Activated naive CD8-positive, alpha-beta T cell (primary cell): ENCODE measurements around the gene LRMDA.

ENCODE experiments used
- H3K27ac Mint-ChIP-seq: one replicate; pipeline ENCODE4 v1.8.0; 2021; ENCODE audit warnings: mixed read lengths
- H3K27me3 Mint-ChIP-seq: one replicate; pipeline ENCODE4 v1.8.0; 2021; ENCODE audit warnings: mixed read lengths
- H3K36me3 Mint-ChIP-seq: one replicate; pipeline ENCODE4 v1.8.0; 2021; ENCODE audit warnings: mixed read lengths
- H3K4me1 Mint-ChIP-seq: one replicate; pipeline ENCODE4 v1.8.0; 2021; ENCODE audit warnings: low read depth, mixed read lengths
- H3K4me3 Mint-ChIP-seq: one replicate; pipeline ENCODE4 v1.8.0; 2021; ENCODE audit warnings: mild to moderate bottlenecking, mixed read lengths
- H3K9me3 Mint-ChIP-seq: one replicate; pipeline ENCODE4 v1.8.0; 2021; ENCODE audit warnings: low read depth, mixed read lengths

LRMDA gene

DNA sequence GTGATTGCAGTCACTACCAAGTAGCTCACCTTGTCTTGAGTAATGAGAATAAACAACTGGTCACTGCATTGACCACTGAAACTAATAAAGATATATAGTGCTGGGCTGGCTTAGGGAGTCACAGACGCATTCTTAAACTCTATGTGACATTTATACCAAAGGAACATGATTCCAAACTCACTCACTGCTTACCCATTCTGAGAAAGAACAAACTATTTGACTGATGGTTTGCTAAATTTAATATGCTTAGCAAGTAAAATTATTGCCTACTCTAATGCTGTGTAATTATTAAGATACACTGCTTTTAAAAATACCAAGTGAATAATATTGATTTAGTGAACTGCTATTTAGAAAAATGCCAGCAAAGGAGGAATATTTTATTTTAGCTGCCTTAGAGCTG is 191.1 kb downstream of the LRMDA start:
- Mint-ChIP-seq H3K36me3 (no peaks in the 10 kb centered on the region), H3K27ac (no peak overlapping the region), H3K4me1 (no peaks in the 10 kb centered on the region), H3K9me3 (no peaks in the 10 kb centered on the region), H3K4me3 (no peak overlapping the region), H3K27me3 (no peaks in the 10 kb centered on the region)

DNA sequence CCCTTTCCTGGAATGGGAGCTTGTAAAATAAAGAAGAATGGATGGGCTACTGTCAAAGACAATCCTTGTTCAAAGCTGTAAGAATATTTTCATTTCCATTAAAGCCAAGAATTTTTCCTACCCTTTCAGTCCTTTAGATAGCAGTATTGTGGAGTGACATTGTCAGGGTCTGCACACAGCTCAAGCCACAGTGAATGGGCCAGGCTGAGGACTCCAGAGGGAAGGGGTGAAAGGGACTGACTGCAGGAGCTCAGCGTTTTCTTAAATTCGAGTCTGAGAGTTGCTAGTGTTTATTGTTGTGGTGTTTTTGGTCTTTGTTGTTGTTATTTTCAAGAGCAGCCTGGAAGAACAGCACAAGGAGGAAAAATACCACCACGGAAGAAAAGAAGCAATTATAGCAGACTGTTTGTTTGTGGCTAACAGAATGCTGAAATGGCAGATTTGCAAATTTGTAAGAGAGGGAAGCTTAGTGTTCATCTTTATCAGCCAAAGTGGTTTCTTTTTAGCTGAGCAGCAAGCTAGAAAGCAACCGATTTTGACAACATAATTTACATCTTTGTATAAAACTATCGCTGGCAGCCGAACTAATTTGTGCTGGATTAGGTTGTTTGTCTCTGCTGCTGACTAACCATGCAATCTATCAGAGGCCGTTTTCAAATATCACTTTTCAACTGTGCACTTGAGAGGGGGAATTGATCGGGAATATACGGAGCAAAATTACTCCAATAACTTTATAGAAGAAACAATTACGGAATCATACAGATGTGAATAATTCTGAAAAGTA is 192.1 kb downstream of the LRMDA start:
- H3K27ac Mint-ChIP-seq: no peak overlapping the region
- no peaks in the 10 kb centered on the region for H3K36me3 Mint-ChIP-seq
- no peaks in the 10 kb centered on the region for H3K27me3 Mint-ChIP-seq
- no peaks in the 10 kb centered on the region for H3K9me3 Mint-ChIP-seq
- no peaks in the 10 kb centered on the region for H3K4me1 Mint-ChIP-seq
- no peak overlapping the region for H3K4me3 Mint-ChIP-seq

DNA sequence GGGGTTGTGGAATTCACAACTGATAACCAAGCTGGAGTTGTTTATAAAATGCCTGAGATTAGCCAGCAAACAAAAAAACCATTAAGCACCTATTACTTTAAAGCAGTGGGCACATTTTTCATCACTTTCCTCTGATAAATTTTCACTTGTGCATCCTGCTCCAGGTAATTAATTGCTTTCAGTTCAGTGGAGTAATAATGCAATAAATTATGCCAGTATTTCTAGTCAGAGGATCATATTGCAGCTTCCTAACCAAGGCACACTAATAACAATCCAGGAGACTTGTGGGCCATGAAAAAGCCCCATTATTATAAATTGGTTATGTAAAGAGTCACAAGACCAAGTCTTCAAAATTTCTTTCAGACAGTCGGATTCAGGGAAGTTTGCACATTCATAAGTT is 193.2 kb downstream of the LRMDA start:
- Mint-ChIP-seq H3K27me3 (no peaks in the 10 kb centered on the region), H3K36me3 (no peaks in the 10 kb centered on the region)

DNA sequence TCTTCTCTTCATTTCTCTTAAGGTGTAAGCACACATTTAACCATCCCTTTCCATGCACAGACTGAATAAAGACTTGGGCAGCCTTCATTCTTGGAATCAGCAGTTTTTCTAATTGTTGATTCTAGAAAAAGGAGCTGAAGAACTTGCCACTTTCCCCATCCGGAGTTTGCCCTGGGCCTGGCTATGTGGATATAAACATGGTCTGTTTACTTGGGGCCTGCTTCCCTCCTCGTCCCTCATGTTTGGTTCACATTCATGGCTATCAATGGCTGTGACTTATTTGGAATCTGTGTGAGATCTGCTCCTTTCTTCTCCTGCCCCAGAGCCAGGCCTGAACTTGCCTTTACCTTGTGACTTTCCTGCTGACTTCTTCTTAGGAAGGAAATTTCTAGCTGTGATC is 199.3 kb downstream of the LRMDA start:
- H3K9me3 Mint-ChIP-seq: no peaks in the 10 kb centered on the region
- peaks cover 4% of the 10 kb centered on the region for H3K27me3 Mint-ChIP-seq
- no peaks in the 10 kb centered on the region for H3K4me1 Mint-ChIP-seq
- no peak overlapping the region for H3K4me3 Mint-ChIP-seq
- H3K27ac Mint-ChIP-seq: no peak overlapping the region
- no peaks in the 10 kb centered on the region for H3K36me3 Mint-ChIP-seq

More for the DNA sequence above, 193.2 kb downstream of the LRMDA start:
- Mint-ChIP-seq H3K9me3 (no peaks in the 10 kb centered on the region), H3K4me1 (no peaks in the 10 kb centered on the region), H3K4me3 (no peak overlapping the region), H3K27ac (no peak overlapping the region)

DNA sequence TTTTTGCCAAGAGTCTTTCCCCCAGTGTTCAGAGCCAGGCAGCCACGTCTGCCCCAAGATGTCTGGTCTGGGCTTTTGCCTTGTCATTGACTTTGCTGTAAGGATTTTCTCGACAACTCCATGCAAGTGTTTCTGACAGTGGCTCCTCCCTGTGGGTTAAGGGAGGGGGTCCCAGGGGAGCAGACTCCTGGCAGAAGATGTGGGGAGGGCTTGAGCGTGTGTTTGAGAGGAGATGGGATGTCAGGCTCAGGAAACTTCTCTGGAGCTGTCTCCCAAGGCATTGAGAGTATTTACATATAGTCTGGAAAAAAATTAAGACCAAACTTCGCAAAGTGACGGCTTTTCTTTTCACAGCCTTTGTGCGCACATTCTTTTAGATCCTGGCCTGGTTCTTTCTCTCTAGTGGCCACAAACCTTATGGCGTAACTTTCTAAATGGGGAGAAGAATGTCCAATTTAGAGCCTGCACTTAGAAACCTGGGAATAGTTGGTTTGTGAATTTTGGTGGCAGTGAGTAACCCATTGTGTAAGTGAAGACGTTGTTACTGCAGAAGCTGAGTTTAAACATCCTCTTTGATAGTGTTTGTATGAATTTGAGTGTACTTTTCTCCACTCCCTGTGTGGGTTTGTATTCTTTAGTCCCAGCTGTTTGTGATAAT is 201.5 kb downstream of the LRMDA start:
- Mint-ChIP-seq H3K27me3 (peaks cover 7% of the 10 kb centered on the region), H3K36me3 (no peaks in the 10 kb centered on the region), H3K4me3 (no peak overlapping the region), H3K4me1 (no peaks in the 10 kb centered on the region), H3K9me3 (no peaks in the 10 kb centered on the region), H3K27ac (no peak overlapping the region)

DNA sequence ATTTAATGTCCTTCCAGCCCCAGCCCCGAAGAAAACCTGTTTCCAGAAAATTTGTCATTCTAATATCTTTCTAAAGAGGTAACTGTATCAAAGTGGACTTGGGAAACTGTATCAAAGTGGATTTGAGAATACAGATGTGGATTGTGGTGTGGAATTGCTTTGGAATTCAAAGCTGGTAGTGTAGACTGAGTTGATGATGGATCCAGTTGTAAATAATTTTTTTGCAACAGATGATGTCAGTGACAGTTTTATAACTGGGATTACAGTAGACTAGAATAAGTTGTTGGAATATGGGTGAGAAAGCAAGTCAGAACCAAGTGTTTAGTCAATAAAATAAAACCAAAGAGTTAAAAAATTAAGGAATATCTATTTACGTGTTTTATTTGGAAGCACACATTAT is 202.1 kb downstream of the LRMDA start:
- peaks cover 8% of the 10 kb centered on the region for H3K27me3 Mint-ChIP-seq
- no peaks in the 10 kb centered on the region for H3K9me3 Mint-ChIP-seq
- no peak overlapping the region for H3K27ac Mint-ChIP-seq
- H3K4me3 Mint-ChIP-seq: no peak overlapping the region
- H3K4me1 Mint-ChIP-seq: no peaks in the 10 kb centered on the region
- no peaks in the 10 kb centered on the region for H3K36me3 Mint-ChIP-seq

DNA sequence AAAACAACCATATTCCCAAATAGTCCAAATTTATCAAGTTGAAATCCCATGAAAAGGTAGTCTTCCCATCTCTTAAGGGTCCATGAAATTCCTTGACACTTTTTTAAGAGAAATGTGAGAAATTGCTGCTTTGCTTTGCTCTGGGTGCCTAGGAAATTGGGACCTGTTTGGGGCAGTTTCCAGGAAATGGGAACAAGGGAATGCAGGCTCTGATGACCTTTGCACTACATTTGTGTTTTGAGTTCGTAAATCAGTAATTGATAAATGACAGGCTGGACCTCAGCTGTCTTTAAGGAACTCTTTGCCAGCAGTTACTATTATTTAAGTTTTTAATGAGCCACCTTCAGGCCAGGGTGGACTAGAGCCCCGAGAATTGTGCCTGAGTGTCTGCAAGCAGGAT is 203.5 kb downstream of the LRMDA start:
- H3K4me1 Mint-ChIP-seq: no peaks in the 10 kb centered on the region
- no peak overlapping the region for H3K4me3 Mint-ChIP-seq
- H3K27ac Mint-ChIP-seq: no peak overlapping the region
- no peaks in the 10 kb centered on the region for H3K36me3 Mint-ChIP-seq
- no peaks in the 10 kb centered on the region for H3K9me3 Mint-ChIP-seq
- peaks cover 8% of the 10 kb centered on the region for H3K27me3 Mint-ChIP-seq

DNA sequence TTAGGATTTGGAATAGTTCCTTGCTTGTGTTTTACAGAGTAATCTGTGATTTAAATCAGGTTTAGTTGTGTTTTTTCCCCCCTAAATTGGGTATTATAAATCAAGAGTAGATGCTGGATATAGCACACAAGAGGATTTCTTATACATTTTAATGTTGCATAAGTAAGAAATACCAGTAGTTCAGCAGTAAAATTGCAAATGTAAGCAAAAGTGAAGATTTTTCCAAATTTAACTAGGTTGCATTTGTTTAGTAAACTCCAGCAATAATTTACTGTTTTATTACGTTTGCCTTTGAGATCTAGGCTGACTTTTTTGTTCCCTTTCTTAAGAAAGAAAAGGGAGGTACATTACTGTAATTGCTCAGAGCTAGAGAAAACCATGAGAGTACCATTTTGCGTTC is 207.3 kb downstream of the LRMDA start:
- Mint-ChIP-seq H3K4me3 (no peak overlapping the region), H3K27me3 (peaks cover 4% of the 10 kb centered on the region), H3K27ac (no peak overlapping the region), H3K4me1 (no peaks in the 10 kb centered on the region), H3K9me3 (no peaks in the 10 kb centered on the region), H3K36me3 (no peaks in the 10 kb centered on the region)

DNA sequence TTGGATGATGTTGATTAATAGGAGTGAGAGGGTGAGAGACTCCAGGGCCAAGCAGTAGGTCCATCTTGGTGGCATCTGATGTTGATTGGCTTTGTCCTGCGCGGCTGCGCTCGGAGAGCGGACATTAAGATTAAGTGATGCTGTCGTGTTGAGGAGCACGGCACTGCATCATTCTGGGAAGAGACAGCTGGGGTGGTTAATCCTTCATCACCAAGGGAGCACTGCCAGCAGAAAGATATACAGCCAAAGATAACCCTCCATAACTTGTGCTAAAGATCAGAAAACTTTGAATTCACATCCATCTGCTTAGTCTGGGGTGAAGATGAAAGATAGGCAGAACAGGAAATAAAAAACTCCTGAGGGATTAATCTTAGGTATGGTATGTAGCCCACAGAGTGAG is 208.3 kb downstream of the LRMDA start:
- H3K27ac Mint-ChIP-seq: no peak overlapping the region

DNA sequence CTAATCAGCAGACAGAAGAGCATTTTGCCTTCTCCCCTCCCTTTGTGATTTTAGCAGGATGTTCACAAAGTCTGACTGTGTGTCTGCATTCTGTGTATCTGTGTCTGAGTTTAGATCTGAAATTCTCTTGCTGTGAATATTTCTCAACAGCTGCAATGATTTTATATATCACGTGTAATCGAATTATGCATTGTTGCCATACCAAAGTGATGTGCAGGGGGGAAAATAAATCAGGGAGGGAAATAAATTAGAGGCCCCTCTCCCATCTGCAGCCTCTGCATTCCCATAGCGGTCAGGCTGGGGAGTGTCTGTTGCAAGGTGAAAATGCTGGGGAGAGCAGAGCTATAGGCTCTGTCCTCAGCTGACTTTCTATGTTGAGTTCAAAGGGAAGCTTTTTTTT is 209.0 kb downstream of the LRMDA start:
- Mint-ChIP-seq H3K27ac (no peak overlapping the region), H3K4me1 (no peaks in the 10 kb centered on the region), H3K36me3 (no peaks in the 10 kb centered on the region), H3K9me3 (no peaks in the 10 kb centered on the region), H3K4me3 (no peak overlapping the region), H3K27me3 (peaks cover 4% of the 10 kb centered on the region)

More for the DNA sequence above, 208.3 kb downstream of the LRMDA start:
- no peak overlapping the region for H3K4me3 Mint-ChIP-seq
- peaks cover 4% of the 10 kb centered on the region for H3K27me3 Mint-ChIP-seq
- no peaks in the 10 kb centered on the region for H3K36me3 Mint-ChIP-seq
- no peaks in the 10 kb centered on the region for H3K9me3 Mint-ChIP-seq
- no peaks in the 10 kb centered on the region for H3K4me1 Mint-ChIP-seq

DNA sequence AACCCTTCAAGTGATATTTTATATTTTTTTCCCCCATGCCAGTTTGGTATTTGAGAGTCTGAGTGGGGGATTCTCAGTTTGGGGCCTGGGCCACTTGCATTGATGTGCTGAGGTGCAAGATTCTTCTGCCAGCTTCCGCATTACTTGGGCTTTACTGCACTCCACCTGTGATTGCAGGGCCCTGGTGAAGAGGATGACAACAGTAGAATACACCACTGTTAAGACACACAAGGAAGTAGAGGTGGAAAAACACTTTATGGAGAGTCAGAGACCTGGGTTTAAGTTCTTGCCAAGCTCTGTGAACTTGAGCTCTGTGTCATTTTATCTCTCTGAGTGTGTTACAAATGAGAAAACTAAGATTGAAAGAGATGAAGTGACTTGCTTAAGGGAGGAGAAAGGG is 209.4 kb downstream of the LRMDA start:
- no peak overlapping the region for H3K4me3 Mint-ChIP-seq

DNA sequence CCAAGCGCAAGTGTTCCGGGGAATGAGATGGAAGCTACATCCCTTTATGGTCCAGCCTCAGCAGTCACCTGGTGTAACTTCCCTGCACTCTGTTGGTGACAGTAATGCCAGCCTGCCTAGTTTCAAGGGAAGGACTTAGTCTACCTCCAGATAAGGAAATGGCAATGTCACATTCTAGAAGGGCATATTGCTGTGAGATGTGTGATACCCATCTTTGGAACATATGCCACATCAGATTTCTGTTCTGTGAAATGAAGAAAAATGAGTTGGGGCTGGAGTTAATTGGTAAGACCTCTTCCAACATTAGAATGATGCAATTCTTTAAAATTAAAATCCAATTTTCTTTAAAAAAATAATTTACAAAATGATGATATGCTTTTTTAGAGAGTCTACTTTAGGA is 212.0 kb downstream of the LRMDA start:
- H3K4me3 Mint-ChIP-seq: no peak overlapping the region
- H3K27me3 Mint-ChIP-seq: peaks cover 2% of the 10 kb centered on the region
- no peaks in the 10 kb centered on the region for H3K9me3 Mint-ChIP-seq
- no peak overlapping the region for H3K27ac Mint-ChIP-seq
- no peaks in the 10 kb centered on the region for H3K36me3 Mint-ChIP-seq
- no peaks in the 10 kb centered on the region for H3K4me1 Mint-ChIP-seq

More for the DNA sequence above, 209.4 kb downstream of the LRMDA start:
- Mint-ChIP-seq H3K27ac (no peak overlapping the region), H3K36me3 (no peaks in the 10 kb centered on the region), H3K4me1 (no peaks in the 10 kb centered on the region), H3K9me3 (no peaks in the 10 kb centered on the region), H3K27me3 (peaks cover 4% of the 10 kb centered on the region)

DNA sequence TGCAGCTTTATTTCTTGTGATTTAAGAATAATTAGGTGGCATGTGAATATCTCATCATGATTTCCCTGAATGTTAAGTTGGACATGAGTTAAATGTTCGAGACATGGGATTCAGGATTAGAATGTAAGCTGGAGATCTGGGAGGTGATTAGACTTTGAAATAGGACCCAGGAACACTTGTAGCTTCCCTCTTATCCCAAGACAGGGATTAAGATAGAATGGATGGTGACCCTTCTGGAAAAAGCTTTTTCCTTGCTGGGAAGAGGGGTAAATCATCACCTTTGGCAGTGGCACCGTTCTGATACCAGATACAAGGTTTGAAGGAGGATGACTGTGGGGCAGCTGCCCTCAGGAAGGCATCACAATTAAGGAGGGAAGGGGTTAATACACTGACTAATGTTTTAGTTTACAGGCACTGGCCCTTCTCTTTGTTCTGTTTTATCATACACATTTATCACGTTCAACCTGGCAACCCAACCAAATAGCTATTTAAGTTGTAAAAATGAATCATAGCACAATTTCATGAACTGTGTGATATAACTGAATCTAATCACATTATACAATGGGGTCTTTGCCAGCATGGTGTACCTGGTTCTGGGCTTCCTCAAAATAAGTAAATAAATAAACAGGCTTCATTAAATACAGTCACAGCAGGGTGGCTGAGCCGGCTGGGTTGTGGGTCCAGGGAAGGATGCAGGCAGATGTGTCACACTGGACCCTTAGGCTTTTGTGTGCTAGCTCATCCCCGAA is 212.7 kb downstream of the LRMDA start:
- no peak overlapping the region for H3K27ac Mint-ChIP-seq
- no peaks in the 10 kb centered on the region for H3K4me1 Mint-ChIP-seq
- H3K9me3 Mint-ChIP-seq: no peaks in the 10 kb centered on the region
- H3K27me3 Mint-ChIP-seq: peaks cover 2% of the 10 kb centered on the region
- no peaks in the 10 kb centered on the region for H3K36me3 Mint-ChIP-seq
- H3K4me3 Mint-ChIP-seq: no peak overlapping the region

DNA sequence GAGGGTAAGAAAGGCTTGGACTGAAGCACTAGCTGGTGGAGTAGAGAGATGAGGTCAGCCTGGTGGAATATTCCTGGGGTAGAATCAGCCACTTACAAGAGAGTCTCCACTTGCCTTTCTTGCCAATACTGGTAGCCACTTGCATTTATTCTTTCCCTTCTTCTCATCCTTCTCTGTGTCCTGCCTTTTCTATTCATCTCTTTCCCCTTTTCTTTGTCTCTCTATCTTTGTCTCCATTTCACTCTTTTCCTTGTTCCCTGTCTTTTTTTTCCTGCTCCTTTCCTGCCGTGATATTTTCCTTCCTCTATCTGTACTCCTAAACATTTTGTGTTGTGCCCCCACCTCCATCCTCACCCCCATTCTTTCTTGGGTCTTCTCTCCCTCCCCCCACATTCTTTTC is 214.3 kb downstream of the LRMDA start:
- no peak overlapping the region for H3K27ac Mint-ChIP-seq
- peaks cover 6% of the 10 kb centered on the region for H3K9me3 Mint-ChIP-seq
- H3K27me3 Mint-ChIP-seq: peaks cover 9% of the 10 kb centered on the region
- H3K4me1 Mint-ChIP-seq: no peaks in the 10 kb centered on the region
- H3K36me3 Mint-ChIP-seq: no peaks in the 10 kb centered on the region
- H3K4me3 Mint-ChIP-seq: no peak overlapping the region

DNA sequence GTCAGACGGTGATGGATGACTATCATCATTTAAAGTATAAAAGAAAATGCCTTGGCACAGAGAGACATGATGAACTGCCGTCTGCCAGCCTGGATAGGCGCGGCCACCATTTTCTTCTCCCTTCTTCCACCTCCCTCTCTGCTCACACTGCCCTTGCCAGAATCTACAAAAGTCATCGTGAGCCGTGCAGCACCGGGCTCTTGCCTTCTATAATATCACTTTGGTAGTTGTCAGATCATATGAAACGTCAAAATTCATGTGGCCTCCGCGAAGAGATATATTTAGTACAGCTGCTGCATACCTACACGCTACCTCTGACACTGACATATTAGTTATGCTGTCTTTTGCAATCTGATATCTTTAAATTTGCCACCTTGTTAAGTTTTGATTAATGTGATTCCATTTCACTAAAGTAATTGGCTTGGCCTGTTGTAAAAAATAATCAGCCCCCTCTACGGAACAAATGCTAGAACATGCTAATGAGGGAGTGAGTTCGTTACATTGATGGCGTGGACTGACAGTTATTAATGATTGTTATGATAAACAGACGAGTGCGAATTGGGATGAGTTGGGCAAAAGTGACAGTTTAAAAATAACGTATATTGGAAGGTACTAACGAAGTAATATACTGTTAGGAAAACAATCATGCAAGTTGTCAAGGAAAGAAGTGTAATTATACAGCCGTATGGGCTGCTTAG is 214.9 kb downstream of the LRMDA start:
- Mint-ChIP-seq H3K27ac (no peak overlapping the region), H3K4me1 (no peaks in the 10 kb centered on the region), H3K9me3 (peaks cover 6% of the 10 kb centered on the region), H3K27me3 (peaks cover 9% of the 10 kb centered on the region), H3K36me3 (no peaks in the 10 kb centered on the region), H3K4me3 (no peak overlapping the region)
